ENCODE results near the gene MPND.
A peak's percentile ranks its signal among the peaks of the same experiment; 100 is the strongest.
"Not testable (repeated sequence)": the region's sequence is repeated elsewhere in the genome, so short reads cannot be mapped to it uniquely, and the experiment has no call there.

The MPND gene

DNA sequence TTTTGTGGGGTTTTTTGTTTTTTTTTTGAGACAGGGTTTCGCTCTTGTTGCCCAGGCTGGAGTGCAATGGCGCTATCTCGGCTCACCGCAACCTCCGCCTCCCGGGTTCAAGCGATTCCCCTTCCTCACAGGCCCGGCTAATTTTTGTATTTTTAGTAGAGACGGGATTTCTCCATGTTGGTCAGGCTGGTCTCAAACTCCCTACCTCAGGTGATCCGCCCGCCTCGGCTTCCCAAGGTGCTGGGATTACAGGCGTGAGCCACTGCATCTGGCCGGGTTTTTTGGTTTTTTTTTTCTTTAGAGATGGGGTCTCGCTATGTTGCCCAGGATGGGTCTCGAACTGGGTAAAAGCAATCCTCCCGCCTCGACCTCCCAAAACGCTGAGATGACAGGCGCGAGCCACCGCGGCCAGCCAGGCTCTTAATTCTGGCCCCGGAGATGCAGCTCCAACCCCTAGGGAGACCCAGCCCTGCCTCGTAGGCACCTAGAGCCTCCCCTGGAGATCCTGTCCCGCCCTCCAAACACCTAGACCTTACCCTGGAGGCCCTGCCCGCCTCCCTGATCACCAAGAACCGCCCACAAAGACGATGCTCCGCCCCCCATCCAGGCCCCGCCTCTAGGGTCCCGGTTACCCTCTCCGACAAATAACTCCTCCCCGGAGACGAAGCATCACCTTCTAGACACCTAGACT is 14.2 kb upstream of the MPND start:
- H3K9me3 Mint-ChIP-seq, ATAC-seq: not testable (repeated sequence)
- peak overlapping the region; percentile 88 for H3K27ac Mint-ChIP-seq
- peaks cover 11% of the 10 kb centered on the region for H3K36me3 Mint-ChIP-seq
- peak overlapping the region; percentile 78 for H3K4me3 Mint-ChIP-seq
- peak in 1 of 2 donors; percentile 65 for DNase-seq (ENCODE audit: low spot score in 2 of 2)
- H3K4me1 Mint-ChIP-seq = peaks cover 32% of the 10 kb centered on the region

DNA sequence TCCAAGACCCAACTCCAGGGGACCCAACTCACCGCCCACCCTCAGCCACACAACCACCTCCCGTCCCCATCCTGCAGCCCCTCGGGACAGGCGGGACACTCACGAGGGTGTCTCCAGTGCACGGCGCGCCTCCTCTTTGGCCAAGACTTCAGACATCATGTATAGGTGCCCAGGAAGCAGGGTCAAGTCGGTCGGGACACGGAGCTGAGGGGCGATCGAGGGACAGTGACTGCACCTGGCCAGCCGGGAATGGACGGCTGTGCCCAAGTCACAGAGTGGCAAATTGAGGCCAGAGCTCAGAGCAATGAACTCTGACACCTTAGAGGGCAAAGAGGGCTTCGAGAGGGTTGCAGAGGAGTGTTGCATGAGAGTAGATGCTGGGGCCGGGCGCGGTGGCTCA is 13.5 kb upstream of the MPND start:
- peaks cover 32% of the 10 kb centered on the region for H3K4me1 Mint-ChIP-seq
- H3K9me3 Mint-ChIP-seq = no peaks in the 10 kb centered on the region
- H3K36me3 Mint-ChIP-seq = peaks cover 11% of the 10 kb centered on the region
- H3K27ac Mint-ChIP-seq = peak overlapping the region; percentile 88
- ATAC-seq (no peak), DNase-seq (ENCODE audit: low spot score in 2 of 2) (no peak)
- H3K4me3 Mint-ChIP-seq = peak overlapping the region; percentile 78

DNA sequence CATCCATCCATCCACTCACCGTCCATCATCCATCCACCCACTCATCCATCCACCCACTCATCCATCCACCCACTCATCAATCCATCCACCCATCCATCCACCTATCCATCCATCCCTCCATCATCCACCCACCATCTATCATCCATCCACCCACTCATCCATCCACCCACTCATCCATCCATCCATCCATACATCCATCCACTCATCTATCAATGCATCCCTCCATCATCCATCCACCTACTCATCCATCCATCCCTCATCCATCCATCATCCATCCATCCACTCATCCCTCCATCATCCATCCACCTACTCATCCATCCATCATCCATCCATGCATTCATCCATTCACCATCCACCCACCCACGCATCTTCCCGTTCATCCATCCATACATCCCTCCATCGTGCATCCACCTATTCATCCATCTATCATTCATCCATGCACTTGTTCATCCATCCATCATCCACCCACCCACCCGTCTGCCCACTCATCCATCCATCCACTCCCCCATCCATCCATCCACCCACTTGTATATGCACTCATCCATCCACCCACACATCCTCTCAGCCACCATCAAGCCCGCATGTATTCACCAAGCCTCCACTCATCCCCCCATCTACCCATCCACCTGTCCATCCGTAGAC is 8.3 kb upstream of the MPND start:
- Mint-ChIP-seq H3K4me1 (peaks cover 21% of the 10 kb centered on the region), H3K27ac (no peak overlapping the region), H3K36me3 (no peaks in the 10 kb centered on the region), H3K9me3 (peaks cover 6% of the 10 kb centered on the region), H3K4me3 (no peak overlapping the region)
- ATAC-seq (no peak), DNase-seq (ENCODE audit: low spot score in 2 of 2) (no peak)

DNA sequence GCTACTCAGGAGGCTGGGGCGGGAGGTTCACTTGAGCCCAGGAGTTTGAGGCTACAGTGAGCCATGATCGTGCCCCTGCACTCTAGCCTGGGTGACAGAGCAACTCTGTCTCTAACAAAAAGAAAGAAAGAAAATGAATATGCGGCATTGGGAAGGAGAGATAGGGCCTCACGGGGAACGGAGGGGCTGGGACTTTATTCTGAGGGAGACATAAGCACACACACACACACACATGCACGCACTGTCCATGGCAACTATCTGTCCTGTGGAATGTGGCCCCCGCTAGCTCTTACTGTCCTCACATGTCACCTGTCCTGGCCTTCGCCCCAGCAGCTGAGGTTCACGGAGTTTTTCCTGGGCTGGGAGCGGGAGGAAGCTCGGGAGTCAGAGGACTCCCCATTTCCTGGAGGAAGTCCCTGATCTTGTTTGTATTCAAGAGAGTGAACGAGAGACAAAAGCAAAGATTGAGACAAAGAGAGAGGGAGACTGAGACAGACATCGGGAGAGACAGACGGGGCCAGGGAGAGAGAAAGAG is 5.4 kb upstream of the MPND start:
- H3K36me3 Mint-ChIP-seq = peaks cover 6% of the 10 kb centered on the region
- peaks cover 30% of the 10 kb centered on the region for H3K4me1 Mint-ChIP-seq
- DNase-seq (ENCODE audit: low spot score in 2 of 2) = no peak
- peak overlapping the region; percentile 78 for H3K4me3 Mint-ChIP-seq
- H3K9me3 Mint-ChIP-seq = peaks cover 6% of the 10 kb centered on the region
- ATAC-seq = no peak
- H3K27ac Mint-ChIP-seq = peak overlapping the region; percentile 93

- H3K4me3 Mint-ChIP-seq = peak within 1 kb of the TSS; percentile 78
- no peak for DNase-seq (ENCODE audit: low spot score in 2 of 2)
- peak within 1 kb of the TSS; percentile 93 for H3K27ac Mint-ChIP-seq
- H3K4me1 Mint-ChIP-seq = peaks cover 30% of the 10 kb centered on the region
- peaks cover 9% of the 10 kb centered on the region for H3K36me3 Mint-ChIP-seq
- H3K9me3 Mint-ChIP-seq = peaks cover 6% of the 10 kb centered on the region
- no peak for ATAC-seq
Observed at GRCh38 chr19:4338441-4339355, 4.7 kb upstream of the MPND start, which contains the start of gene STAP2. TSS of gene STAP2 (minus strand) at chr19:4338827. CDS start at chr19:4338753, 74 bp downstream.

DNA sequence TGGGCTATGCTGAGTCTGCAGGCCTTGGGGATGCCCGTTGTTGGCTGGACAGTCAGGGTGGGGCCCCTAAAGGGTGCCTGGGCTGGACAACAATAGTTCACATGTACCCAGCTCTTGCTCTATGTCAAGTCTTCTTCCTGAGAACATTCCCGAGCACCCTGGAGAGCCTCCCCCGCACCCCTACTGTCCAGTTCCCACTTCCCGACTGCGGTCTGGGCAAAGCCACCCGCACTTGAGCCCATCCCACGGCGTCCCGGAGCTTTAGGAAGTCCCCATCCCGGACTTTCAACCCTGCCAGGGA is 1.1 kb upstream of the MPND start:
- H3K27ac Mint-ChIP-seq = peak overlapping the region; percentile 56
- no peak for ATAC-seq
- no peaks in the 10 kb centered on the region for H3K9me3 Mint-ChIP-seq
- H3K4me3 Mint-ChIP-seq = peak overlapping the region; percentile 89
- no peak for DNase-seq (ENCODE audit: low spot score in 2 of 2)
- peaks cover 47% of the 10 kb centered on the region for H3K4me1 Mint-ChIP-seq
- peaks cover 19% of the 10 kb centered on the region for H3K36me3 Mint-ChIP-seq

- H3K27ac Mint-ChIP-seq = peak overlapping the region; percentile 56
- peak; percentile 76 to 96 for DNase-seq (ENCODE audit: low spot score in 2 of 2)
- H3K36me3 Mint-ChIP-seq = peaks cover 24% of the 10 kb centered on the region
- peak; percentile 92 for ATAC-seq
- H3K4me1 Mint-ChIP-seq = peaks cover 44% of the 10 kb centered on the region
- H3K9me3 Mint-ChIP-seq = no peaks in the 10 kb centered on the region
- H3K4me3 Mint-ChIP-seq = peak overlapping the region; percentile 89
Observed at GRCh38 chr19:4342615-4343369, 570 bp upstream of the MPND start.

DNA sequence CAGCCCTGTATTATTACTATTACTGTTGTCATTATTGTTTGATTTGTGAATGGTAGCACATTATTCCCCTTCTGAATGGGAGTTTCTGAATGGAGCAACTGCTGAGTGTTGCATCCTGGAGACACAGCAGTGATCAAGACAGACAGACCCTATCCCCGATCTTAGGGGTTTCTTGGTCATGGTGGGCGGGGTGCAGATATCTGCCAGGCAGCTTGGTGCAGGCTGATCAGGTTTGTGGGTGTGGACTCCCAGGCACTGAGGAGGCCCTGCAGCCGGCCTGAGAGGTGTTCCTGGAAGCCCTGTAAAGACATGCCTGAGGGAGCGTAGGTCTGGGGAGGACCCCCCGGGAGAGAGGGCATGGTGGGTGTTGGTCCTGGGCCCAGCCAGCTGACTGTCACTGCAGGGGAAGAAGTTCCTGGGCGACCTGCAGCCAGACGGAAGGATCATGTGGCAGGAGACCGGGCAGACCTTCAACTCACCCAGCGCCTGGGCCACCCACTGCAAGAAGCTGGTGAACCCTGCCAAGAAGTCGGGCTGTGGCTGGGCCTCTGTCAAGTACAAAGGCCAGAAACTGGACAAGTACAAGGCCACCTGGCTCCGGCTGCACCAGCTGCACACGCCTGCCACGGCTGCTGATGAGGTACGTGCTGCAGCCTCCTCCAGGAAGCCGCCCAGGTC is 2.1 kb downstream of the MPND start:
- Mint-ChIP-seq H3K4me3 (peak overlapping the region; percentile 19), H3K27ac (no peak overlapping the region), H3K36me3 (peaks cover 42% of the 10 kb centered on the region), H3K9me3 (no peaks in the 10 kb centered on the region), H3K4me1 (peaks cover 26% of the 10 kb centered on the region)
- ATAC-seq (no peak), DNase-seq (ENCODE audit: low spot score in 2 of 2) (no peak)

GRCh38 chr19:4346020-4346383 is 2.6 kb downstream of the MPND start:
- DNase-seq (ENCODE audit: low spot score in 2 of 2) = no peak
- H3K4me1 Mint-ChIP-seq = peaks cover 26% of the 10 kb centered on the region
- H3K4me3 Mint-ChIP-seq = no peak overlapping the region
- H3K36me3 Mint-ChIP-seq = peaks cover 42% of the 10 kb centered on the region
- H3K27ac Mint-ChIP-seq = no peak overlapping the region
- H3K9me3 Mint-ChIP-seq = no peaks in the 10 kb centered on the region
- no peak for ATAC-seq

GRCh38 chr19:4347521-4347920 is 4.2 kb downstream of the MPND start:
- no peak overlapping the region for H3K4me3 Mint-ChIP-seq
- ATAC-seq = no peak
- no peak for DNase-seq (ENCODE audit: low spot score in 2 of 2)
- peaks cover 18% of the 10 kb centered on the region for H3K4me1 Mint-ChIP-seq
- H3K36me3 Mint-ChIP-seq = peaks cover 50% of the 10 kb centered on the region
- H3K9me3 Mint-ChIP-seq = no peaks in the 10 kb centered on the region
- no peak overlapping the region for H3K27ac Mint-ChIP-seq

DNA sequence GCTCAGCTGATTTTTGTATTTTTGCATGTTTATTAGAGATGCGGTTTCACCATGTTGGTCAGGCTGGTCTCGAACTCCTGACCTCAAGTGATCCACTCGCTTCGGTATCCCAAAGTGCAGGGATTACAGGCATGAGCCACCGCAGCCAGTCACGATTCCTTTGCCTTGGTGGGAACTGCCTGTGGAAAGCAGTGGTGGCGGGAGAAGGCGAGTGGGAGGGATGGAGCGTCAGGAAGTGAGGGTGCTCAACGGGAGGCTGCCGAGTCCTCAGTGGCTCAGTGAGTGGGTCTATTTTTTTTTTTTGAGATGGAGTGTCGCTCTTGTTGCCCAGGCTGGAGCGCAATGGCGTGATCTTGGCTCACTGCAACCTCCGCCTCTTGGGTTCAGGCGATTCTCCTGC is 5.9 kb downstream of the MPND start:
- not testable (repeated sequence) for ATAC-seq; H3K4me3 Mint-ChIP-seq; H3K27ac Mint-ChIP-seq; H3K9me3 Mint-ChIP-seq; DNase-seq (ENCODE audit: low spot score in 2 of 2)
- peaks cover 12% of the 10 kb centered on the region for H3K4me1 Mint-ChIP-seq
- H3K36me3 Mint-ChIP-seq = peaks cover 54% of the 10 kb centered on the region

- H3K4me1 Mint-ChIP-seq = peaks cover 11% of the 10 kb centered on the region
- H3K4me3 Mint-ChIP-seq = no peak overlapping the region
- H3K9me3 Mint-ChIP-seq = no peaks in the 10 kb centered on the region
- H3K27ac Mint-ChIP-seq = peak overlapping the region; percentile 85
- peaks cover 60% of the 10 kb centered on the region for H3K36me3 Mint-ChIP-seq
- DNase-seq (ENCODE audit: low spot score in 2 of 2) (no peak), ATAC-seq (no peak)
Observed at GRCh38 chr19:4350111-4350510, 6.7 kb downstream of the MPND start.

- peaks cover 5% of the 10 kb centered on the region for H3K4me1 Mint-ChIP-seq
- H3K36me3 Mint-ChIP-seq = peaks cover 65% of the 10 kb centered on the region
Observed at GRCh38 chr19:4350726-4351125, 7.4 kb downstream of the MPND start.

GRCh38 chr19:4352701-4353121 is 9.3 kb downstream of the MPND start:
- H3K4me1 Mint-ChIP-seq = no peaks in the 10 kb centered on the region
- H3K27ac Mint-ChIP-seq = peak overlapping the region; percentile 71
- DNase-seq (ENCODE audit: low spot score in 2 of 2) = peak; percentile 36 to 76
- peak; percentile 61 for ATAC-seq
- H3K36me3 Mint-ChIP-seq = peaks cover 71% of the 10 kb centered on the region
- H3K9me3 Mint-ChIP-seq = no peaks in the 10 kb centered on the region
- no peak overlapping the region for H3K4me3 Mint-ChIP-seq

More at GRCh38 chr19:4350726-4351125, 7.4 kb downstream of the MPND start:
- Mint-ChIP-seq H3K4me3 (no peak overlapping the region), H3K27ac (peak overlapping the region; percentile 85), H3K9me3 (no peaks in the 10 kb centered on the region)
- no peak for ATAC-seq
- no peak for DNase-seq (ENCODE audit: low spot score in 2 of 2)

Data from stimulated activated effector memory CD8-positive, alpha-beta T cell treated with anti-CD3 and anti-CD28 coated beads, Interleukin-12 subunit alpha, Interleukin-12 subunit beta, amount 100 ng/mL, for 72 hours (primary cell).